Keratinocyte (primary cell): Measurements from ENCODE around the gene OVOL1. TPM values are rescaled to one million over a fixed set of nuclear protein-coding genes. Genes with fewer than 3 reads are reported as not detected.
A peak's percentile ranks its signal among the peaks of the same experiment; 100 is the strongest.

Experiments used
- DNase-seq: peaks from one replicate; pipeline ENCODE4 v3.0.0-alpha.2; 2011; ENCODE audit warnings: low read depth, missing footprints, low spot score
- FAIRE-seq: peaks from 2 replicates; lab custom pipeline; 2011; peaks lifted over from hg19 to GRCh38; lab: Jason Lieb, UNC
- H2AFZ ChIP-seq: 2 replicates; pipeline ENCODE4 v1.6.0; 2012; ENCODE audit warnings: low read length, control low read depth, inconsistent platforms; ENCODE audit not compliant: control insufficient read depth
- H3K27ac ChIP-seq: 2 replicates; pipeline ENCODE4 v1.5.1; 2011; ENCODE audit warnings: low read length; ENCODE audit not compliant: control insufficient read depth, insufficient read depth
- H3K27me3 ChIP-seq: 3 replicates; pipeline ENCODE4 v1.6.0; 2011; ENCODE audit warnings: low read length; ENCODE audit not compliant: control insufficient read depth, insufficient read depth; ENCODE audit errors: extremely low read depth
- H3K36me3 ChIP-seq, 2 experiments: 2 replicates in 1 of 2; 3 replicates in 1 of 2; pipeline ENCODE4 v1.5.1; 2011; ENCODE audit warnings: low read length in 2 of 2, mild to moderate bottlenecking in 1 of 2; ENCODE audit not compliant: control insufficient read depth in 2 of 2, insufficient read depth in 2 of 2; ENCODE audit errors: extremely low read depth in 1 of 2
- H3K4me1 ChIP-seq: 3 replicates; pipeline ENCODE4 v1.5.1; 2011; ENCODE audit warnings: low read length; ENCODE audit not compliant: control insufficient read depth, insufficient read depth; ENCODE audit errors: extremely low read depth
- H3K4me2 ChIP-seq: 3 replicates; pipeline ENCODE4 v1.6.0; 2011; ENCODE audit warnings: low read depth, low read length; ENCODE audit not compliant: control insufficient read depth, insufficient read depth; ENCODE audit errors: extremely low read depth
- H3K4me3 ChIP-seq, 3 experiments: fragments of 200-600 bp in 1 of 3; sonication (generic) in 1 of 3; 2 replicates in 2 of 3; 3 replicates in 1 of 3; pipeline ENCODE4 v1.5.1; 2011 to 2016; ENCODE audit warnings: low read length in 3 of 3, mild to moderate bottlenecking in 3 of 3, control low read depth in 2 of 3, inconsistent platforms in 1 of 3, low read depth in 1 of 3, mixed read lengths in 1 of 3, mixed run types in 1 of 3, moderate library complexity in 1 of 3; ENCODE audit not compliant: control insufficient read depth in 2 of 3, insufficient read depth in 2 of 3; ENCODE audit errors: extremely low read depth in 1 of 3
- H3K79me2 ChIP-seq: 2 replicates; pipeline ENCODE4 v1.6.0; 2012; ENCODE audit warnings: low read length; ENCODE audit not compliant: control insufficient read depth, insufficient read depth
- H3K9ac ChIP-seq: 3 replicates; pipeline ENCODE4 v1.6.0; 2011; ENCODE audit warnings: low read length; ENCODE audit not compliant: control insufficient read depth, insufficient read depth; ENCODE audit errors: extremely low read depth
- H3K9me1 ChIP-seq: 3 replicates; pipeline ENCODE4 v1.6.0; 2011; ENCODE audit warnings: low read length; ENCODE audit not compliant: control insufficient read depth, insufficient read depth; ENCODE audit errors: extremely low read depth
- H3K9me3 ChIP-seq: 2 replicates; pipeline ENCODE4 v1.5.1; 2012; ENCODE audit warnings: low read depth, low read length; ENCODE audit not compliant: control insufficient read depth
- H4K20me1 ChIP-seq: 3 replicates; pipeline ENCODE4 v1.6.0; 2011; ENCODE audit warnings: low read length; ENCODE audit not compliant: control insufficient read depth, insufficient read depth; ENCODE audit errors: extremely low read depth
- EZH2 ChIP-seq: IDR thresholded peaks from one replicate; pipeline ENCODE4 v1.6.1; 2012; ENCODE audit warnings: inconsistent platforms, mild to moderate bottlenecking, low read length, moderate library complexity
- dilution Hi-C: fragments of 300-500 bp; cut with MboI; formaldehyde crosslinking; loops from one replicate; pipeline ENCODE4 v1.7.0; 2020; ENCODE audit warnings: low sequenced_read_pairs; ENCODE audit not compliant: extremely low pct_ligation_motif_present
- polyA plus RNA-seq, 5 experiments: library from polyadenylated mRNA; depleted of rRNA in 3 of 5; stranded (reverse) in 3 of 5; stranded (forward) in 1 of 5; unstranded in 1 of 5; fragments of >200 nt; gene quantifications; 1 replicate in 1 of 5; 2 replicates in 3 of 5; 3 replicates in 1 of 5; pipeline versions ENCODE4 v1.2.1 to v1.2.3, GENCODE V29; 2011 to 2012; ENCODE audit warnings: missing spikeins in 2 of 5, low read depth in 1 of 5, low replicate concordance in 1 of 5
- TF ChIP-seq, protein P1 (sequence below), 3 experiments: IDR thresholded peaks in 1 of 3; conservative IDR thresholded peaks in 1 of 3; optimal IDR thresholded peaks in 1 of 3; 2 replicates in 2 of 3; 3 replicates in 1 of 3; pipeline versions ENCODE3 to v1.5.1; 2011; ENCODE audit warnings: low read length in 3 of 3, mild to moderate bottlenecking in 3 of 3, moderate library complexity in 2 of 3, control low read depth in 1 of 3, inconsistent platforms in 1 of 3; ENCODE audit not compliant: insufficient read depth in 2 of 3; ENCODE audit errors: extremely low read depth in 1 of 3

Gene OVOL1
- polyA plus RNA-seq, 1 donor (not counting 4 experiments of a cell fraction or from before 2014, with no cell fraction given) = 7.5 TPM

DNA sequence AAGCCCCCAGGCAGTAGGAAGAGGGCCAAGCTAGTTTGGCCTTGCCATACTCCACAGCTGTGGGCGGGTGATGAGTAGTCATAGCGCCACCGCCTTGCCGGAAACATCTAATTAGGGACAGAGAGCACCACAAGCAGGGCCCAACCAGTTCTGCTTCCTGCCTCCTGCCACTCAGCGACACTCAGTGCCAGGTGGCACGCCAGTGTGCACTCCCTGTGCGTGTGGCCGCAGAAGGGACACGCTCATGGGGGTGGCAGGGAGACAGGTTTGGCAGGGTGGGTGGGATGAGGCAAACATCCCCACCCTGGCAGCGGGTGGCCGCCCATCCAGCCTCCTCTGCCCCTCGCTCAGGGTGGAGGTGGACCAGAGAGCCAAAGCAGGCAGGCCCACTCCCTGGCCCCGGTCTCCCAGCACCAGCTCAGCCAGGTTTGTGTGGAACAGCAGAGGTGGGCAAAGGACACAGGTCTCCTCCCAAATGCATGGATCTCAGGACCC lies 4.9 kb downstream of the OVOL1 start:
- Histone ChIP-seq H3K9me1 (no peaks in the 10 kb centered on the region), H3K27ac (no peak overlapping the region), H3K9ac (no peak overlapping the region), H3K36me3 (peaks cover 2 to 3% of the 10 kb centered on the region in 2 experiments), H4K20me1 (no peaks in the 10 kb centered on the region), H3K4me2 (peak overlapping the region; percentile 19), H3K4me1 (peaks cover 36% of the 10 kb centered on the region), H3K79me2 (no peaks in the 10 kb centered on the region), H3K27me3 (peaks cover 18% of the 10 kb centered on the region), H2AFZ (no peak overlapping the region), H3K4me3 (no peak overlapping the region), H3K9me3 (no peaks in the 10 kb centered on the region)
- dilution Hi-C loops = no loop called here
- no peak for TF ChIP-seq EZH2
- TF ChIP-seq, protein P1, sequence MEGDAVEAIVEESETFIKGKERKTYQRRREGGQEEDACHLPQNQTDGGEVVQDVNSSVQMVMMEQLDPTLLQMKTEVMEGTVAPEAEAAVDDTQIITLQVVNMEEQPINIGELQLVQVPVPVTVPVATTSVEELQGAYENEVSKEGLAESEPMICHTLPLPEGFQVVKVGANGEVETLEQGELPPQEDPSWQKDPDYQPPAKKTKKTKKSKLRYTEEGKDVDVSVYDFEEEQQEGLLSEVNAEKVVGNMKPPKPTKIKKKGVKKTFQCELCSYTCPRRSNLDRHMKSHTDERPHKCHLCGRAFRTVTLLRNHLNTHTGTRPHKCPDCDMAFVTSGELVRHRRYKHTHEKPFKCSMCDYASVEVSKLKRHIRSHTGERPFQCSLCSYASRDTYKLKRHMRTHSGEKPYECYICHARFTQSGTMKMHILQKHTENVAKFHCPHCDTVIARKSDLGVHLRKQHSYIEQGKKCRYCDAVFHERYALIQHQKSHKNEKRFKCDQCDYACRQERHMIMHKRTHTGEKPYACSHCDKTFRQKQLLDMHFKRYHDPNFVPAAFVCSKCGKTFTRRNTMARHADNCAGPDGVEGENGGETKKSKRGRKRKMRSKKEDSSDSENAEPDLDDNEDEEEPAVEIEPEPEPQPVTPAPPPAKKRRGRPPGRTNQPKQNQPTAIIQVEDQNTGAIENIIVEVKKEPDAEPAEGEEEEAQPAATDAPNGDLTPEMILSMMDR (optimal IDR thresholded peaks at IDR 0.05 in 1 of 3, IDR thresholded peaks at IDR 0.05 in 1 of 3, conservative IDR thresholded peaks at IDR 0.05 in 1 of 3; ENCODE audit: extremely low read depth in 1 of 3, insufficient read depth in 2 of 3, low read length in 3 of 3) = no peak
- DNase-seq = no peak
- FAIRE-seq = peak; percentile 55

DNA sequence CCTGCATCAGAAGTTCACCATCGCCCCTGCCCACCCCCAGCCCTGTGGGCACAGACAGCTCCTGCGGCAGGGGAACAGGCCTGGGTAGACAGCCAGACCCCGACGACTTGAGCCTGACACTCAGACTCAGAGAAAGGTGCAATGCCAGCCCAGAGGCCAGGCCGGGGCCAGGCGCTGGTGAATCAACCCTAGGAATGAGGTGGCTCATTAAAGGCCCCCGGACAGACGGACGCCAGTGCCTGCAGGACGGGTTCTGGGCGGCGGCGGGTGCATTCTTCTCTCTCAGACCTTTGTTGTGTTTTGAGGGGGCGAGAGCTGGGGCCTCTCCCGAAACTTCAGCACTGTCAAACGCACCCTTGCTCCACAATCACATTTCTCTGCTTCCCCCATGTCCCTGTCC lies 5.6 kb downstream of the OVOL1 start:
- Histone ChIP-seq H3K4me3 (no peak overlapping the region), H4K20me1 (no peaks in the 10 kb centered on the region), H3K27me3 (peaks cover 18% of the 10 kb centered on the region), H3K4me1 (peaks cover 36% of the 10 kb centered on the region), H3K9me3 (no peaks in the 10 kb centered on the region), H3K9me1 (no peaks in the 10 kb centered on the region), H3K36me3 (peaks cover 2 to 3% of the 10 kb centered on the region in 2 experiments), H3K9ac (no peak overlapping the region), H3K79me2 (no peaks in the 10 kb centered on the region), H2AFZ (no peak overlapping the region), H3K4me2 (peak overlapping the region; percentile 59), H3K27ac (peak overlapping the region; percentile 33)
- dilution Hi-C loops = no loop called here
- FAIRE-seq (no peak), DNase-seq (no peak)
- no peak for TF ChIP-seq EZH2
- TF ChIP-seq, protein P1 (optimal IDR thresholded peaks at IDR 0.05 in 1 of 3, IDR thresholded peaks at IDR 0.05 in 1 of 3, conservative IDR thresholded peaks at IDR 0.05 in 1 of 3; ENCODE audit: extremely low read depth in 1 of 3, insufficient read depth in 2 of 3, low read length in 3 of 3) = no peak
